Neural cell (in vitro differentiated cells): ENCODE measurements around the gene ICE1. TPM values are rescaled to one million over a fixed set of nuclear protein-coding genes. Genes with fewer than 3 reads are reported as not detected.

Source experiments
- H2AFZ ChIP-seq: fragments of 200-600, 300-800 bp; sonication (generic), shearing (Covaris generic); 2 replicates; pipeline ENCODE4 v1.6.0; 2014; ENCODE audit warnings: low read depth, mild to moderate bottlenecking, antibody characterized with exemption, low read length, moderate library complexity
- H3F3A ChIP-seq: fragments of 200-600 bp; shearing (Covaris generic); 2 replicates; pipeline ENCODE4 v1.6.1; 2016; ENCODE audit warnings: mild to moderate bottlenecking, moderate library complexity, mixed read lengths, antibody characterized with exemption, low read length; ENCODE audit not compliant: insufficient read depth, poor library complexity, severe bottlenecking
- H3K27ac ChIP-seq: fragments of 200-600, 300-800 bp; sonication (generic), shearing (Covaris generic); 2 replicates; pipeline ENCODE4 v1.5.1; 2014; ENCODE audit warnings: mild to moderate bottlenecking, low read length, moderate library complexity
- H3K27me3 ChIP-seq: fragments of 300-800, 200-600 bp; sonication (generic), shearing (Covaris generic); 2 replicates; pipeline ENCODE4 v1.6.0; 2014; ENCODE audit warnings: mild to moderate bottlenecking, low read depth, low read length, moderate library complexity; ENCODE audit not compliant: insufficient read depth
- H3K36me3 ChIP-seq: fragments of 300-800, 200-600 bp; sonication (generic), shearing (Covaris generic); 2 replicates; pipeline ENCODE4 v1.5.1; 2014; ENCODE audit warnings: mild to moderate bottlenecking, antibody characterized with exemption, low read length, moderate library complexity; ENCODE audit not compliant: insufficient read depth
- H3K4me2 ChIP-seq: fragments of 300-800, 200-600 bp; sonication (generic), shearing (Covaris generic); 2 replicates; pipeline ENCODE4 v1.6.0; 2014; ENCODE audit warnings: mild to moderate bottlenecking, low read length
- H3K4me3 ChIP-seq: fragments of 300-800, 200-600 bp; sonication (generic), shearing (Covaris generic); 2 replicates; pipeline ENCODE4 v1.5.1; 2014; ENCODE audit warnings: mild to moderate bottlenecking, low read length, moderate library complexity
- H3K79me2 ChIP-seq: fragments of 200-600 bp; shearing (Covaris generic); replicated peaks from 2 replicates; pipeline ENCODE4 v1.6.0; 2014; ENCODE audit warnings: mild to moderate bottlenecking, low read length, moderate library complexity; ENCODE audit not compliant: insufficient read depth
- H3K9ac ChIP-seq: fragments of 300-800, 200-600 bp; sonication (generic), shearing (Covaris generic); 2 replicates; pipeline ENCODE4 v1.6.1; 2016; ENCODE audit warnings: mild to moderate bottlenecking, low read length, mixed read lengths
- H3K9me2 ChIP-seq: fragments of 200-600 bp; shearing (Covaris generic); 2 replicates; pipeline ENCODE4 v1.6.1; 2016; ENCODE audit warnings: mild to moderate bottlenecking, low read length, mixed read lengths; ENCODE audit not compliant: insufficient read depth
- H3K9me3 ChIP-seq: fragments of 200-600, 300-800 bp; sonication (generic), shearing (Covaris generic); 2 replicates; pipeline ENCODE4 v1.6.1; 2016; ENCODE audit warnings: mild to moderate bottlenecking, mixed run types, low read length, moderate library complexity, mixed read lengths
- H4K20me1 ChIP-seq: fragments of 200-600 bp; shearing (Covaris generic); 2 replicates; pipeline ENCODE4 v1.6.1; 2016; ENCODE audit warnings: mild to moderate bottlenecking, mixed run types; ENCODE audit not compliant: insufficient read depth
- CTCF ChIP-seq: fragments of 450-650 bp; IDR thresholded peaks from 2 replicates; pipeline ENCODE4 v1.5.1; 2014; ENCODE audit warnings: antibody characterized with exemption, mild to moderate bottlenecking, moderate library complexity; ENCODE audit not compliant: poor library complexity, severe bottlenecking
- EP300 ChIP-seq: fragments of 450-650 bp; conservative IDR thresholded peaks from 2 replicates; pipeline ENCODE4 v1.6.1; 2014; ENCODE audit warnings: antibody characterized with exemption, mild to moderate bottlenecking, moderate library complexity; ENCODE audit not compliant: poor library complexity, severe bottlenecking
- EZH2 ChIP-seq: fragments of 200-600, 300-800 bp; shearing (Covaris generic), sonication (generic); IDR thresholded peaks from 2 replicates; pipeline ENCODE4 v1.6.1; 2014; ENCODE audit warnings: antibody characterized with exemption, low read length, borderline replicate concordance, mild to moderate bottlenecking; ENCODE audit not compliant: insufficient read depth, poor library complexity, severe bottlenecking
- MXI1 ChIP-seq: fragments of 450-650 bp; conservative IDR thresholded peaks from 2 replicates; pipeline ENCODE4 v1.6.1; 2014; ENCODE audit warnings: antibody characterized with exemption, mild to moderate bottlenecking; ENCODE audit not compliant: poor library complexity, severe bottlenecking
- POLR2AphosphoS5 ChIP-seq: IDR thresholded peaks from 2 replicates; pipeline ENCODE4 v1.6.1; 2012
- RAD21 ChIP-seq: fragments of 450-650 bp; conservative IDR thresholded peaks from 2 replicates; pipeline ENCODE4 v1.6.1; 2014; ENCODE audit warnings: antibody characterized with exemption, mild to moderate bottlenecking, moderate library complexity
- REST ChIP-seq: IDR thresholded peaks from 2 replicates; pipeline ENCODE4 v1.6.1; 2012; ENCODE audit warnings: borderline replicate concordance
- SMC3 ChIP-seq: fragments of 450-650 bp; conservative IDR thresholded peaks from 2 replicates; pipeline ENCODE4 v1.6.1; 2014; ENCODE audit warnings: antibody characterized with exemption, mild to moderate bottlenecking, moderate library complexity; ENCODE audit not compliant: poor library complexity
- TAF1 ChIP-seq: IDR thresholded peaks from 2 replicates; pipeline ENCODE4 v1.6.1; 2012; ENCODE audit warnings: low read depth
- polyA plus RNA-seq: library from polyadenylated mRNA; depleted of rRNA; stranded (reverse); fragments of >200 nt; gene quantifications from 2 replicates; pipeline ENCODE4 v1.2.3, GENCODE V29; 2014

The ICE1 gene
- polyA plus RNA-seq, 1 donor from 2014 or later = 22.1 TPM

DNA sequence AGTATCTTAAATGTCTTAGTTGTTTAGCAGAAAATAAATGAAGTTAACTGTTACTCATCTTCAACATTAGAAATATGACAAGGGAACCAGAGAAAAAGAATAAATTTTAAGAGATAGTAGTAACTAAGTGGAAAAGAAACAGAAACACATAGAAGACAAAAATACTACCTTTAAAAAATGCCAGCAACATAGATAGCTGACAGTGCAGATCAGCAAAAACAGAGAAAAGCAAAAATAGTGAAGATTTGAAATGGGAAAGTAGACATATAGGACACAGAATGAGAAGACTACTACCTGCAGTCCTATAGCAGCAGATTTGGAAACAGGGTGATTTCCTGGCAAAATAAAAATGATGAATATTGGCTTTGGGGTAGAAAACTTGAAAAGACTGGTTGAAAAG, 48.5 kb downstream of the ICE1 start:
- Histone ChIP-seq H3K9ac (no peak overlapping the region), H4K20me1 (no peaks in the 10 kb centered on the region), H3K4me3 (no peak overlapping the region), H3K9me3 (no peaks in the 10 kb centered on the region), H3K79me2 (no peaks in the 10 kb centered on the region), H2AFZ (no peak overlapping the region), H3K36me3 (peaks cover 4% of the 10 kb centered on the region), H3K27ac (no peak overlapping the region), H3F3A (no peaks in the 10 kb centered on the region), H3K9me2 (no peaks in the 10 kb centered on the region), H3K4me2 (no peak overlapping the region), H3K27me3 (no peaks in the 10 kb centered on the region)
- TF ChIP-seq EP300 (no peak), RAD21 (no peak)

DNA sequence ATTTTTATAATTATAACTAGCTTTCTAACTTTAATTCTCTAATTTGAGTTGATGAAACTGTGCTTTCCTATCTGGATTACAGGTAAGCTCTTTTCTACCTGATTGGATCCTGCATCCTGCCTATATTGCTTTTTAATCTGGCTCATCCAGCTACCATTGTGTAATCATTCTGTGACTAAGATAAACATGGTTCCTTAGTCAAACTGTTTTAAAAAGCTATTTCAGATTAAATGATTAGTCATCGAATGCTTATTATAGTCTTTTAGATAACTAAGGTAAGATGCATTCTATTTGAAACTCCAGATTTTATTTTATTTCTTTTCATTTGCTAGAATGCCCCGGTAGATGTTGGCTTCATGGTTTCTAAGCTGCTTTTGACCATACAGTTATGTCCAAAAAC, 50.7 kb downstream of the ICE1 start:
- Histone ChIP-seq H3K9me3 (no peaks in the 10 kb centered on the region), H3K9me2 (no peaks in the 10 kb centered on the region), H3K27me3 (no peaks in the 10 kb centered on the region), H3K4me3 (no peak overlapping the region), H3K36me3 (no peaks in the 10 kb centered on the region), H3K4me2 (no peak overlapping the region), H3K79me2 (no peaks in the 10 kb centered on the region), H3K27ac (no peak overlapping the region), H3K9ac (no peak overlapping the region), H4K20me1 (no peaks in the 10 kb centered on the region), H2AFZ (no peak overlapping the region), H3F3A (no peaks in the 10 kb centered on the region)
- TF ChIP-seq REST (no peak), SMC3 (no peak), EP300 (no peak), TAF1 (no peak)

DNA sequence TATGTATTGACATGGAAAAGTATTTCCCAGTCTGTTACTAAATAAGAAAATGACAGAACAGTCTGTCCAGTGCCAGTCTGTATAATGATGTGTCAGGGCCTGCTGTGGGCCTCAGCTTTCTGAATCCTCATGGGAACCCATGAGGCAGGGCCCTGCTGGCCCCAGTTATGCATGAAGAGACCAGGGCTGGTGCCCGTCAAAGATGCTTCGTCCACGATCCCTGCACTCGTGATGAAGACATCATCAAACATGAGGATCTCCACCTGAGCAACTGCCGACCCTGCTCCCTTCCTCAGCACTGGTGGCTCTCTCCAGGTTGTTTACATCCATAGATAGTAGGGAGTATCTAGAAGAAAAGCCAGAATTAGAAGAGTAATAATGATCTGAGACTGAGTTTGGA, 52.5 kb downstream of the ICE1 start:
- H3K9me2 ChIP-seq = no peaks in the 10 kb centered on the region
- no peaks in the 10 kb centered on the region for H3K36me3 ChIP-seq
- H3K79me2 ChIP-seq = no peaks in the 10 kb centered on the region
- H3K9ac ChIP-seq = no peak overlapping the region
- H3K9me3 ChIP-seq = no peaks in the 10 kb centered on the region
- H4K20me1 ChIP-seq = no peaks in the 10 kb centered on the region
- no peak overlapping the region for H2AFZ ChIP-seq
- no peak overlapping the region for H3K4me2 ChIP-seq
- no peaks in the 10 kb centered on the region for H3F3A ChIP-seq
- H3K27ac ChIP-seq = no peak overlapping the region
- H3K4me3 ChIP-seq = no peak overlapping the region
- no peak for TF ChIP-seq CTCF
- TF ChIP-seq TAF1 = no peak
- TF ChIP-seq REST = no peak
- TF ChIP-seq MXI1 = no peak
- no peak for TF ChIP-seq EZH2
- TF ChIP-seq SMC3 = no peak
- TF ChIP-seq RAD21 = no peak
- no peak for TF ChIP-seq EP300
- TF ChIP-seq POLR2AphosphoS5 = no peak
- H3K27me3 ChIP-seq = no peaks in the 10 kb centered on the region
